Raji (cell line): ENCODE measurements around the gene ACOT8.

Experiments
- POLR2A ChIP-seq: IDR thresholded peaks from 2 replicates; pipeline ENCODE4 v1.6.1; 2011; ENCODE audit warnings: low read depth, low read length, control low read depth; ENCODE audit not compliant: insufficient read depth

The ACOT8 gene

DNA sequence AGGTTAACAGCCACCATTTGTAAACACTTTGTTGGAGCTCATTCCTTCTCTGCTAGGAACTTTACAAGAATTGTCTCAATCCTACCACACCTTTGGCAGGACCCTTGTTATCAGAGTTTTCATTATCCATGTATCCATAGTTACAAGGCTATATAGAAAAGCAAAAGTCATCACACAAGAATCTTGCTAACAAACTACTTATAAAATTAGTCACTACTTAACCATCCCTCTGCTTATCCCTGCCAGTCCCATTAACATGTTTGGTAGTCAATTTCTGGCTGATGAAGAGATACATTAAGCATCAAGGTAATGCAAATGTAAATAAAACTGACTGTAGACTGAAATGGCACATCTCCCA lies 10.6 kb upstream of the ACOT8 start:
- no peak for TF ChIP-seq POLR2A

DNA sequence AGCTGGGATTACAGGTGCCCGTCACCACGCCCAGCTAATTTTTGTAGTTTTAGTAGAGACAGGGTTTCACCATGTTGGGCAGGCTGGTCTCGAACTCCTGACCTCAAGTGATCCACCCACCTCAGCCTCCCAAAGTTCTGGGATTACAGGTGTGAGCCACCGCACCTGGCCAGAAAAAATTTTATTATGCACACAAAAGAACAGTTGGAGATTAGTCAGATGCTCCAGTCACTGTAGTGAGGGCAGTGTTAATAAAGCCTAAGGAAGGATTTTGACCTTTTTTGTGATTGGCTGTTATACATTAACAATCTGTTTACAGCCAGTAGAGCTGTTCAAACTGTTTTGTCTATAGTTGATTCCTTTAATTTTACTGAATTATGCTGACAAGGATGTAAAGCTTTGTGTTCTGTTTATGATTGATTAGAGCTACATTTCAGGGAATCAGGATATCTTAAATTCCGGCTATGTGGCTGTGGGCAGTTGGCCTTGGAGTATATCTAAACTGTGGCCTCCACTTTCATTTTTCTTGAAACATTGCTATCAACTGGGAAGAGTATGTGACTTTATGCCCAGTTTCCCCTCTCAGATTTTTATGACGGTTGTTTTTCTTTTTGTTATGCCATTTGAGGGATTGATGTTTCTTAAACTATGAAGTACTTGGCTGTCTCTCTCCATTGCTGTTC lies 10.1 kb upstream of the ACOT8 start:
- TF ChIP-seq POLR2A: no peak

DNA sequence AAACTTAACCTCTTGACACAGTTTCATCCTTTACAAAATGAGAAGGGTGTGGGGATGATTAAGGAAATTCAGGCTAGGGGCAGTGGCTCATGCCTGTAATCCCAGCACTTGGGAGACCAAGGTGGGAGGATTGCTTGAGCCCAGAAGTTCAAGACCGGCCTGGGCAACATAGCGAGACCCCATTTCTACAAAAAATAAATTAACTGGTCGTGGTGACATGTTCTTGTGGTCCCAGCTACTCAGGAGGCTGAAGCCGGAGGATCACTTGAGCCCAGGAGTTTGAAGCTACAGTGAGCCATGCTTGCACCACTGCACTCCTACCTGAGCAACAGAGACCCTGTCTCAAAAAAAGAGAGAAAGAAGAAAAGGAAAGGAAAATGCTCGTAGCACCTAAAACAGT lies 9.3 kb upstream of the ACOT8 start:
- TF ChIP-seq POLR2A: no peak

DNA sequence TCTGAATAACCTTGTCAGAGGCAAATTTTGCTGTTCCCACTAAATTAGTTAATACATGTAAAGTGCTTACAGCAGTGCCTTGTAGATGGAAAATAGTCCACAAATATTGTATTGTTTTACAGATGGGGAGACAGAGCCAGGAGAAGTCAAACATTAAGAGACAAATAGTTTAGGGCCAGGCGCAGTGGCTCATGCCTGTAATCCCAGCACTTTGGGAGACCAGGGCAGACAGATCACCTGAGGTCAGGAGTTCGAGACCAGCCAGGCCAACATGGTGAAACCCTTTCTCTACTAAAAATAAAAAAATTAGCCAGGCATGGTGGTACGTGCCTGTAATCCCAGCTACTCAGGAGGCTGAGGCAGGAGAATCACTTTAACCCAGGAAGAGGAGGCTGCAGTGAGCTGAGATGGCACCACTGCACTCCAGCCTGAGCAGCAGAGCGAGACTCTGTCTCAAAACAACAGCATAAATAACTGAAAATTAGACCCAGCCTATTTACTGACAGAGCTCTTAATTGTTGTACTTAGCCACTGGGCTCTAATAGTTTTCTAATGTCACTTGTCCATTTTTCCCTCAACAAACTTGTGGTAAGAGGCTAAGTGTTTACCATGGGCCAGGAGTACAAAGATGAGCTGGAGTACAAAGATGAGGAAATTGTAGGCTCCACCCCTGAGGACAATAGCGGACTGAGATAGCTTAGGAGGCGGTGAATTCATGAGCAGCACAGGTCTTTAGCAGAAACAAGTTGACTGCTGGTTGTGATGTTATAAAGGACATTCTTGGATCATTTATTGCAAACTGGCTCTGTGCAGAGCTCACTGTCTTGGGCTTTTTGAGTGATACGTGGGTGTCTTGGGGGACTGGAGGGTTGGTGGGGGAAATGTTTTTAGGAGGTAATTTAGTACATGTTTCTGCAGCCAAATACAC lies 6.6 kb upstream of the ACOT8 start:
- TF ChIP-seq POLR2A: no peak

DNA sequence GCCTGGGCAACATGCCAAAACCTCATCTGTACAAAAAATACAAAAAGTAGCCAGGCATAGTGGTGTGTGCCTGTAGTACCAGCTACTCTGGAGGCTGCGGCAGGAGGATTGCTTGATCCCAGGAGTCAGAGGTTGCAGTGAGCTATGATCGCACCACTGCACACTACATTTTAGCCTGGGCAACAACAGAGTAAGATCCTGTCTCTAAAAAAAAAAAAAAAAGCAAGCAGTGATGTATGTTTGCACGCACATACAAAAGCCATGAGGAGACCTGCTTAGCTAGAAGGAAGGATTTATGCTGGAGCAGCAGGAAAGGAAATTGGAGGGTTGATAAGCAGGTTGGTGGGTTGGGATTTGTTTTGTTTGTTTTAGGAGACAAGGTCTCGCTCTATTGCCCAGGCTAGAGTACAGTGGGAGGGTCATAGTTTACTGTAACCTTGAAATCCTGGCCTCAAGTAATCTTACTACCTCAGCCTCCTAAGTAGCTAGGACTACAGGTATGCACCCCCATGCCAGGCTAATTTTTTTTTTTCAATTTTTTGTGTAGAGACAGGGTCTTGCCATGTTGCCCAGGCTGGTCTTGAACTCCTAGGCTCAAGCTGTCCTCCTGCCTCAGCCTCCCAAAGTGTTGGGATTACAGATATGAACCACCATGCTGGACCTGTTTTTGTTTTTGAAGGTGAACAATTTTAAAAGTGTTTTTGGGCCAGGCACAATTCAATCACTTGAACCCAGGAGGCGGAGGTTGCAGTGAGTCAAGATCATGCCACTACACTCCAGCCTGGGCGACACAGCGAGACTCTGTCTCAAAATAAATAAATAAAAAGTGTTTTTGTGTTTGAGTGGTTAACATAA lies 4.3 kb upstream of the ACOT8 start:
- TF ChIP-seq POLR2A: no peak

DNA sequence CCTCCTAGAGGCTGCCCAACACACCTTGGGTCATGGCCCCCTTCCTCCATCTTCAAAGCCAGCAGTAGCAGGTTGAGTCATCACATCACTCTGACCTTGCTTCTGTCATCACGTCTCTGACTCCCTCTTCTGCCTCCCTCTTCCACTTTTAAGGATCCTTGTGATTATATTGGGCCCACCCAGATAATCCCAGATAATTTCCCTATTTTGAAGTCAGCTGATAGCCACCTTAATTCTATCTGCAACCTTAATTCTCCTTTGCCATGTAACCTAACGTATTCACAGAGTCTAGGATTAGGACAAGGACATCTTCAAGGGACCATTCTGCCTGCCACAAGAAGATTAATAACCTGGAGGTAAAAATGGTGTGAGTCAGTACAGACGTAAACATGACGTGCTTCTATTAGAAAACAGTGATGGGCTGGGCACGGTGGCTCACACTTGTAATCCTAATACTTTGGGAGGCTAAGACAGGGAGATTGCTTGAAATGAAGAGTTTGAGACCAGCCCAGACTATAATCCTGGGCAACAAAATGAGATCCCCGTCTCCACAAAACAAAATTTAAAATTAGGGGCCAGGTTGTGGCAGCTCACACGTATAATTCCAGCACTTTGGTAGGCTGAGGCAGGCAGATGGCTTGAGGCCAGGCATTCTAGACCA lies 3.5 kb upstream of the ACOT8 start:
- no peak for TF ChIP-seq POLR2A

DNA sequence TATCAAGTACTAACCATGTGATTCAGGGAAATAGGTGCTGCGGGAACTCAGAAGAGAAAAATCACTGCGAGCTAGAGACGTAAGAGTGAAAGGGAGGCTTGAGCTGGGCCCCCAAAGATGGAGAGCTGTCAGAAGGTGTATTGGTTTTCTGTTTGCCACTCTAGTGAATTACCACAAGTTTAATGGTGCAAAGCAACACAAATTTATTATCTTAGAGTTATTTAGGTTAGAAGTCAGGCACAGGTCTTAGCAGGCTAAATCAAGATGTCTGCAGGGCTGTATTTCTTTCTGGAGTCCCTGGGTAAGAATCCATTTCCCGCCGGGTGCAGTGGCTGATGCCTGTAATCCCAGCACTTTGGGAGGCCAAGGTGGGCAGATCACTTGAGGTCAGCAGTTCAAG lies 2.7 kb upstream of the ACOT8 start:
- TF ChIP-seq POLR2A: no peak

DNA sequence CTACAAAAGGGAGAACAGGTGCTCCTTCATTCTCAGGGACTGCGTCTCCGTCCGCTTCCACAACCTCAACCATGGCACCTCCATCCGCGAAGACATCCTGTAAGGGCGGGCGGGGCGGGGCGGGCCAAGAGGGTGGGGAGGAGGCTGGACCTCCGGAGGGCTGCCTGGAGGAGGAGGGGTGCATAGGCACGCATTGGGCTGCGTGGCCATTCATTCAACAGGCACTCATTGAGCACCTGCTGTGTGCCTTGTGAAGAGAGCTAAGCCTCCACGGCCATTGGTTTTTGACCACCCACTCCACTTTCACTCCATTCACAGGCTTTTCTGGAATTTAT lies 657 bp upstream of the ACOT8 start:
- no peak for TF ChIP-seq POLR2A

DNA sequence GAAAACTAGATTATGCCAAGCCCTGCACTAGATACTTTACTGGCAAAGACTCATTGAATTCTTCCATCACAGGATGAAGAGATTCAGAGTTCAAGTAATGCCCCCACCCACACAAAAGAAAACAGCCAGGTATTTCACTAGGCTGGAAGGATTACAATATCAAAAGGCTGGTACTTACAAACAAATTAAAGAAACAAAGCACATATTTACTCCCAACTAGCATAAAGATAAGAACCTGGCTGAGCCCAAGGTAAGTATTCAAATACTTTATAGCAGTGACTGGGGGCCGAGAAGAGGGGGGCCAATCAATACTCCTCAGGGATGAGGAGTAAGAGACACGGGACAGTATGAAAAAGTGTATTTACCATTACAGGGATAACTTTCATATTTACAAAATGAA lies 3.7 kb downstream of the ACOT8 start:
- TF ChIP-seq POLR2A: no peak

DNA sequence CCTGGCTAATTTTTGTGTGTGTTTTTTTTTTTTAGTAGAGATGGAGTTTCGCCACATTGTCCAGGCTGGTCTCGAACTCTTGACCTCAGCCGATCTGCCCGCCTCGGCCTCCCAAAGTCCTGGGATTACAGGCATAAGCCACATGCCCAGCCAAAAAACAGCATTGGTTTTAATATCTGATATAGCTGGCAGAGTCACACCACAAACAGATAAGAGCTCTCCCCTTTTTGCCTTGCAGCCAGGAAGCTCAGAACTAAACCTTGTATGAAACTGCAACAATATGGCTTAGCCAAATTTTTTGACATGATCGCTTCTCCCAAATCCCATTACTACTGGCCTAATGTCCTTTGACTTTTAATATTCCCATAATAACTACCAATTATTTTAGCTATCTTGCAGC lies 4.9 kb downstream of the ACOT8 start:
- TF ChIP-seq POLR2A: no peak

DNA sequence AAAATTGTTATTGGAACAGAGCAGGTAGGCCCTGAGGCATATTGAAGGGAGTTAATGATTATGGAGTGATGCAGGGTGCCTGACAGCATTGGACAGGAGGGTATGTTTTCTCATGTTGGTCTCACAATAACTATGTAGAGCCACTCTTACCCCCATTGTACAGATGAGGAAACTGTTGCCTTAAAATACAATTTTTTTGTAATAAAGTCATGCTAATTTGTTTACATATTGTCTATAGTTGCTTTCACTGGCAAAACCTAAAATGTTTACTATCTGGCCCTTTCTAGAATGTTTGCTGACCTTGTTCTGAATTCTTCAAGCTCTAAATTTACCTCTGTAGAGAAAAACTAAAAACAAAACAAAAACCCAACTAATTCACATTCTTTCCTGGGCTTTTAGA lies 5.7 kb downstream of the ACOT8 start:
- TF ChIP-seq POLR2A: no peak

DNA sequence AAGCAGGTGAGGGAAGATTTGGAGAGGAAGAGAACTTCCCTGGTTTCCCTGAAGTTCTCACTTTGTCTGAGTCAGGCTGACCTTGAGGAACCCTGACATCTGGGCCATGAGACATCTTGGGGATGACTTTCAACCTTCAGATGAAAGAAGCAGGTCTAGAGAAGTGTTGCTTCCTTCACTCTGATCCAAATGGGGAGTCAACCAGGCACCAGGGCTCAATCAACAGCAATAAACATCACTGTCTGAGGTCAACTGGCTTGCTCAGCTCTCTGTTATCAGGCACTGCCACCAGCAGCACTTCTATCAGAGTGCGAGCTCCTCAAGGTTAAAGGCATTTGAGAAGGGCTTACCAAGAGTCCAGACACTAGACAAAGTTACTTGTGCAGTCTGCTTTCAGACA lies 6.3 kb downstream of the ACOT8 start:
- no peak for TF ChIP-seq POLR2A

DNA sequence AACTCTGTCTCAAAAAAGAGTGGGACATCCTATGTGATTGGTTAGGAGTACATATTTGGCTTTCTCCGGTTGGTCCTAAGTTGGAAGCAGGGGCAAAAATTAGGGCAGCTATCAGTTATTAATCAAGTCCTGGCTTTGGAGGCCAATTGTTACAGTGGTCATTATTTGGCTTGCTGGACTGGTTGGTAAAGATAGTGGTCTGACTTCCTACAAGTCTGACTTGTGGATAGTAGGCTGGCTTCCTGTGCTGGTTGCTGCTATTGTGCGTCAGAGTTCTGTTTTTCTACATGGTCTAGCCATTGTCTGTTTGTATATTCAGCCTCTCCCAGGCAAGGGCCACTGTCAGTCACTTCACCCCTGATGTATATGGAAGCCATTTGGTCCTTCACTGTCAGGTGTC lies 7.0 kb downstream of the ACOT8 start:
- no peak for TF ChIP-seq POLR2A

DNA sequence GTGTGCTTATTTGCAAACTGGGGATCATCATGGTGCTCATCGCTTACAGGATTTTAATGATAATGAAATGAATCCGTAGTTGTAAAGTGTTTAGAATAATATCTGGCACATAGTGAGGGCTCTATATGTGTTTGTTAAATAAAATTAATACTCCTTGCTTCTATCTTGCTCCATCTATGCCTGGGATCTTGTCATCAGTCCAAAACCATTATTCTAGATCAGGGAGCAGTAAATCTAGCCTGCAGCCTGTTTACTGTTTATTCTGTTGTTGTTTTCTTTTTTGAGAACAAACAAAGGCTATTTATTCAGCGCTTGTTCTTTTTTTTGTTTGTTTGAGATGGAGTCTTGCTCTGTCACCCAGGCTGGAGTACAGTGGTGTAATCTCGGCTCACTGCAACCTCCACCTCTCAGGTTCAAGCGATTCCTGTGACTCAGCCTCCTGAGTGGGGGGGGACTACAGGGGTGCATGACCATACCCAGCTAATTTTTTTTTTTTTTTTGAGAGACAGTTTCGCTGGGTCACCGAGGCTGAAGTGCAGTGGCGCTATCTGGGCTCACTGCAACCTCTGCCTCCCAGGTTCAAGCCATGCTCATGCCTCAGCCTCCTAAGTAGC lies 8.1 kb downstream of the ACOT8 start:
- TF ChIP-seq POLR2A: no peak

DNA sequence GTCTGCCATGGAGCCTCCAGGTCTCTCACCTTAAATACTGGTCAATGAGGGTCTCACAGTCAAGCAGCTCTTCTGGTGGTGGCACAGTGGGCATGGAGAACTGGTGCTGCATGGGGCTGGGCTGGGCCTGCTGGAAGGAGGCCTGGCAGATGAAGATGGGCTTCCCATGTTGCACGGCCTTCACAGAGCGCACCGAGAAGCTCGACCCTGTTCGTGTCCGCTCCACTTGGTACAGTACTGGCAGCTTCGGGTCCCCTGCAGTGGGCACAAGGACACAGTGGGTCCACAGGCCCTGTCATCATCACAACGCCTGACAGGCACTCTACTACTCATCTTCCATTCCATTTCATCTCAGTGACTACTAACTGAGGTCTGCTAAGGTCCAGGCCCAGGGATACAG lies 8.8 kb downstream of the ACOT8 start:
- no peak for TF ChIP-seq POLR2A
